GM18868 (cell line): Measurements from ENCODE around the gene CDH13.

Source experiments
- ATAC-seq: cut with Tn5 transposase; IDR thresholded peaks from one replicate; pipeline ENCODE4 v1.9.1; 2021; ENCODE audit warnings: mild to moderate bottlenecking, moderate library complexity; ENCODE audit not compliant: unreplicated experiment

Gene CDH13

GRCh38 chr16:83682116-83682867 is 1055.5 kb downstream of the CDH13 start:
- no peak for ATAC-seq

- ATAC-seq: no peak
Observed at GRCh38 chr16:83682868-83683235, 1056.1 kb downstream of the CDH13 start.

GRCh38 chr16:83685615-83686165 is 1058.9 kb downstream of the CDH13 start:
- no peak for ATAC-seq

- ATAC-seq: no peak
Observed at GRCh38 chr16:83686726-83687125, 1060.0 kb downstream of the CDH13 start.

GRCh38 chr16:83689385-83689831 is 1062.6 kb downstream of the CDH13 start:
- peak; percentile 47 for ATAC-seq

- no peak for ATAC-seq
Observed at GRCh38 chr16:83692224-83692623, 1065.5 kb downstream of the CDH13 start.

GRCh38 chr16:83698964-83699363 is 1072.2 kb downstream of the CDH13 start:
- ATAC-seq: no peak

- no peak for ATAC-seq
Observed at GRCh38 chr16:83699817-83700216, 1073.0 kb downstream of the CDH13 start.

GRCh38 chr16:83700918-83701317 is 1074.1 kb downstream of the CDH13 start:
- ATAC-seq: no peak

- ATAC-seq: no peak
Observed at GRCh38 chr16:83701494-83701893, 1074.7 kb downstream of the CDH13 start.

- ATAC-seq: no peak
Observed at GRCh38 chr16:83704656-83705055, 1077.9 kb downstream of the CDH13 start.

GRCh38 chr16:83705856-83706255 is 1079.1 kb downstream of the CDH13 start:
- ATAC-seq: no peak

- ATAC-seq: no peak
Observed at GRCh38 chr16:83706394-83706793, 1079.6 kb downstream of the CDH13 start.

GRCh38 chr16:83711069-83711468 is 1084.3 kb downstream of the CDH13 start:
- no peak for ATAC-seq

- ATAC-seq: no peak
Observed at GRCh38 chr16:83713597-83713996, 1086.8 kb downstream of the CDH13 start.

- no peak for ATAC-seq
Observed at GRCh38 chr16:83714286-83714685, 1087.5 kb downstream of the CDH13 start.

- no peak for ATAC-seq
Observed at GRCh38 chr16:83715217-83715920, 1088.6 kb downstream of the CDH13 start.

GRCh38 chr16:83717308-83717707 is 1090.5 kb downstream of the CDH13 start:
- no peak for ATAC-seq

- ATAC-seq: no peak
Observed at GRCh38 chr16:83717814-83718213, 1091.0 kb downstream of the CDH13 start.

GRCh38 chr16:83720213-83720612 is 1093.4 kb downstream of the CDH13 start:
- no peak for ATAC-seq

GRCh38 chr16:83720981-83721380 is 1094.2 kb downstream of the CDH13 start:
- no peak for ATAC-seq

GRCh38 chr16:83721676-83722075 is 1094.9 kb downstream of the CDH13 start:
- ATAC-seq: no peak
